NCI-H1105 (cell line): ENCODE measurements around the gene ZKSCAN5.

Experiments
- DNase-seq: peaks from one replicate; lab custom pipeline; 2025; lab: John Stamatoyannopoulos, UW

ZKSCAN5 gene

DNA sequence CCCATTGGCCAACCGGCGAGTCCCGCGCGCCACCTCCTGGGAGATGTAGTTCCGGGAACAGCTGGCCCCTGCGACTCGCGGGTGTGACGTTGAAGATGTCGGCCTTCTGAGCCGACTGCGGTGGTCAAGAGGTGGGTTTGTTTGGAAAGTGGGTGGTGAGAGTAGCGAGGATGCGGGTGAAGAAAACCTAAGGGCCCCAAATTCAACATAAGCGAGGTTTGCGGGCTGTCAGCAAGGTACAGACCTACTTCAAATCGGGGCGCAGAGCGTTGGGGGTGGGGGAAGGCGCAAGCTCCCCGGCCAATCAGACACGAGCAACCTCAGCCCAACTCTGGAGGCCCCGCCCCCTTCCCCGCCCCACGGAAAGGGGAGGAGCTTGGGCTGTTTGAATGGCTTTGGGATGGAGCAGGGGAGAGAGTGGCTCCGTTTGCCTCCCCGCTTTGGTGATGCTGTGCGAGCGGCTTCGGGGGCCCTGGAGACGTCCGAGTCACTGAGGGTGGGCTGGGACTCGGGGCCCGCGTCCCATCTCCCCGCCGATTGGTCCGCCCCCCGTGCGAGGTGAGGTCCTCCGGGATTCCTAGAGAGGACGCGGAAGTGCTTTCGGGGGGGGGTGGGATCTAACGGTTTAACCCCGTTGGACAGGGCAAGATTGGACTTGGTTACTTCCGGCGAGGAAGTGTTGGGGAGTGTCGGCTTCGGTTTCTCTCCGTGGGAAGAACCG, at the start of gene ZKSCAN5:
Gene ZKSCAN5 (plus strand): TSS at position 60 of the 721 bp plus-strand sequence. CDS start 1,383 bp downstream, outside the sequence.
- peak; percentile 89 for DNase-seq

DNA sequence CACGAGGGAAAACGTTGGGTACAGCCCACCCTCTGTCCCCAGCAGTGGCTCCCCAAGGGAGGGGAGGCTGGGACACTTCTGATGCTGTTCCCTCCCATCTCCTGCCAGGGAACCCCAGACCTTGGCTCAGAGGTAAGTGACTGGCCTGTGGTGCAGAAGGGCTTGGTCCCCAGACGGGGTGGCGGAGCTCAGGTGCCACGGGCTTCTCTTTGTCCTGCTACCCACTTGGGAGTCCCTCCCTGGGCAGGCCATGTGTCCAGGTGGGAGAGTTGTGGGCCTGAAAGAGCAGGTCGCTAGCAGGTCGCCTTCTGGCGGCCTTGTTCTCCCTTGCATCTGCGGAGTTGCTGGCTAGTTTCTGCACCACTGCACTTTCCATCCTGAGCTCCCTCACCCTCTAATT, 48.6 kb upstream of the ZKSCAN5 start:
- DNase-seq, result no peak

DNA sequence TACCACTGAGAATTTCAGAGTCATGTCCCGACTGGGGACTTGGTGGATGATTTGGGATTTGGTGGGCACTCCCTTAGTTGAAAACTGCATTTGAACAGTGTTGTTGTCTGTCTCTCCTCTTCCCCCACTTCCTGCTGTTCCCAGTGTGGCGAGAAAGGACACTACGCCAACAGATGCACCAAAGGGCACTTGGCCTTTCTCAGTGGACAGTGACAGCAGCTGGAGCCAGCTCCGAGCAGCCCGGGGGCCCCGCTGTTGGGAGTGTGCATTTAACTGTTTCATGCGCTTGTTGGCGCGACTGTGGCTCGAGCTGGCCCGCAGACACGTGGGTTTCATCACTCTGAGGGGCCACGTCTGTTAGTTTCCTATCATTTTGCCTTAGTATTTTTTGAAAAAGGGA, 48.2 kb upstream of the ZKSCAN5 start:
- no peak for DNase-seq

DNA sequence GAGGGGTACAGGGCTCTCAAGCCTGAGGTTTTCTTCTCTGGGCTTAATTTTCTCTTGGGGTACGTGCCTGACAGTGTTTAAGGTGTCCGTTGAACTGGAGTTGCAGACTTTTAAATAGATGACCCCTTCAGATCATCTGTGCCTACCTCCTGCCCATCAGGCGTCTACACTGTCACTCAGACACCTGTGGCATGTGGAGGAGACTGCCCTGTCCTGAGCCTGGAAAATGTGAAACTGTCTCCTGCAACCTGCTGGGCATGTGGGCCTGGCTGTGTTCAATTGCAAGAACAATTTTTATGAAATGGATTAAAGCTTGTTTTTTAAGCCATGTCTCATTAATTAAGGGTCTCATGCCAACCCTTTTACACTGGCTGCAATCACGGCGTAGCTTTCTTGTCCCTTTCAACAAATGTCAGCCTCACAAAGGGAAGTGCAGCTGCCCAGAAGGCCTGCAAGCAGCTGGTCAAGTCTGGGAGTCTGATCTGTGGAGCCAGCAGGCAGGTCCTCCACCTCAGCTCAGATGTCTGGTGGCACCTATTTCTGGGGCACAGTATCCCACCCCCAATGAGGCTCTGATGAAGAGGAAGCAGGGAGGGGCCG, 47.3 kb upstream of the ZKSCAN5 start:
- no peak for DNase-seq

DNA sequence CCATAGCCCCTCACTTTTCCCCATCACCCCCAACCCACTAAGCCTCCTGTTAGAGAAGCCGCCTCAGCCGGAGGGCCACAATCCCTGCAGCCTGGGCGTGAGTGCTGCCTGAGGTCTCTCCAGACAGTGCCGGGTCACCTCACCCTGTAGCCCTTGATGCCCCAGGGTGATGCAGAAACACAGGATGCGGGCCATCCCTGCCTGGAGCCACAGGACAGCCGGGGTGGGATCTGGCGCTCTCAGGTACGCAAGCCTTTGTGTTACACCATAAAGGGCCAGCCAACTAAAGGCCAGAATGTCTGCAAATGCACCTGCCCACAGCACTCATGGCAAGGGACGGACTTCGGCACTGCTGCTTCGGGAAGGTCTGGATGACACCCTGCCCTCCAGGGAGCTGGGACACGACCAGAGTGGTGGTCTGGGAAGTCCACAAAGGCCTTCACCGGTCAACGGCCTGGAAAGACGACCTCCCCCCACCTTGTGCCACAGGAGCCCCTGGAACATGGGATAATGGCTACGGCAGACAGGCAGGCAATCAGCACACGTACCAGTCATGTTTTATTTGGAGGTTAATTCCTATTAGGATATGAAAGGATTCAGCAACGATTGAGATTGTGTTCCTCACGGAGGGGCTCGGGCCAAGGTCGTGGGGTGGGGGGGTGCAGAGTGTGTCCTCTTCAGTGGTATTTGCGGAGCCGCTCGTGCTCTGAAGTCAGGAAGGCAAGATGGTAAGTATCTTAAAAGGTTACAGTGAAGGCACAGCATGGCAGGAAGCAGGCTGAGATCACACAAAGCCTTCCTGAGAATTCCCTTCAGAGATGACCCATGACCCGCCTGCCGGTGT, 46.6 kb upstream of the ZKSCAN5 start:
- no peak for DNase-seq

DNA sequence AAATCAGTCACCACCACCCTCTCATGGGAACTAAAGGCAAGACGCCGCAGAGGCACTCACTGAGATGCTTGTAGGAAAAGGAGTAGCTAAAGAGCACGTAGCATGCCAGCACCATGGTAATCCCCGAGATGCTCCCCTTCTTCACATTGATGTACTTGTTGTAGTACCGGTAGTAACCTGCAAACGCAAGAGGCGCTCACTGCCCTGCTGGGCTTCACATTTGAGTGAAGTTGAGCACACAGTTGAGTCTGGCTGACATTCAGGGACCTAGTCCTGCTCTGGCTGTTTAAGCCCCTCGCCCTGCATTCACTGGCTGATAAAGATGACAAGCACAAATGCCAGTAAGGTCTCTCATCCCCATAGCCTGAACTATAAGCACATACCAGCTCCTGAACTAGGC, 45.4 kb upstream of the ZKSCAN5 start:
- DNase-seq, result no peak

DNA sequence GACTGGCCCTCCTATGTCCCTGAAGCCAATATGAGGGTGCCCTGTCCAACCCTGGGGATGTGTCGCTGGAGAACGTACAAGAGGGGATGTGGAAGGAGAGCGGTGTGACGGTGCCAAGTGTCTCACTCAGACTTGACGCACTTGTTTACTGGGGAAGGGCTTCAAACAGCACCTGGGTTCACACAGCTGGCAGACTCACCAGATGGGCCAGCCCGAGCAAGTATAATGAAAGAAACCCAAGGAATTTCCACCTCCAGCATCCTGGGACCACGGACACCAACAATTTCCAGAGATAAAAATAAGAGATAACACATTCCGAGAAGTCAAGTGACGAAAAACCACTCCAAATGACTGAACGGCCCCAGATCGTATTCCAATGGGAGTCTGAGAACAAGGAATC, 43.8 kb upstream of the ZKSCAN5 start:
- no peak for DNase-seq

DNA sequence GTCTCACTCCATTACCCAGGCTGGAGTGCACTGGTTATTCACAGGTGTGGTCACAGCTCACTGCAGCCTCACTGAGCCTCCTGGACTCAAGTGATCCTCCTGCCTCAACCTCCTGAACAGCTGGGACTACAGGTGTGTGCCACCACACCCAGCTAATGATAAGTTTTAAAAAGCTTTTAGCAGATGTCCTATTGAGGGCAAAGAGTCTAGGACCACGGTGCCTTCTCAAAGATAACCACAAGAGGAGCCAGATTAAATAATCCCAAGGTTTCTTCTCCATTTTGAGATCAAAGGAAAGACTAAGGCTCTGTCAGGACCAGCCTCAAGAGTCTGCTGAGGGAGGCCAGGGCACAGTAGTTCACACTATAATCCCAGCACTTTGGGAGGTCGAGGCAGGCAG, 43.2 kb upstream of the ZKSCAN5 start:
- DNase-seq, result no peak

DNA sequence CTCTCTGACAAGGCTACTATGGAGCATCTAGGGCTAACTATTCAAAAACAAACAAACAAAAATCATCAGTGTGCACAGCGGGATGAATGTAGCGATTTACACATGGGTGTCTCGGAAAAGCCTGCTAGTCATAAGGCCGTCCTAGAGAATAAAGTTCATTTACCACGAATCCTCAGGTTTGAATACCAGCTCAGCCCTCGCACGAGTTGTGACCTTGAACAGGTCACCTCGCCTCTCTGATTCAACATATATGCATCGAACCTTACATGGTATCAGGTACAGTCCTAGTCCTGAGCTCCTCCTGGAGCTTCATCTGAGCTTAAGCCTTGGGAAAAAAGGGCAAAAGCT, 39.1 kb upstream of the ZKSCAN5 start:
- no peak for DNase-seq

DNA sequence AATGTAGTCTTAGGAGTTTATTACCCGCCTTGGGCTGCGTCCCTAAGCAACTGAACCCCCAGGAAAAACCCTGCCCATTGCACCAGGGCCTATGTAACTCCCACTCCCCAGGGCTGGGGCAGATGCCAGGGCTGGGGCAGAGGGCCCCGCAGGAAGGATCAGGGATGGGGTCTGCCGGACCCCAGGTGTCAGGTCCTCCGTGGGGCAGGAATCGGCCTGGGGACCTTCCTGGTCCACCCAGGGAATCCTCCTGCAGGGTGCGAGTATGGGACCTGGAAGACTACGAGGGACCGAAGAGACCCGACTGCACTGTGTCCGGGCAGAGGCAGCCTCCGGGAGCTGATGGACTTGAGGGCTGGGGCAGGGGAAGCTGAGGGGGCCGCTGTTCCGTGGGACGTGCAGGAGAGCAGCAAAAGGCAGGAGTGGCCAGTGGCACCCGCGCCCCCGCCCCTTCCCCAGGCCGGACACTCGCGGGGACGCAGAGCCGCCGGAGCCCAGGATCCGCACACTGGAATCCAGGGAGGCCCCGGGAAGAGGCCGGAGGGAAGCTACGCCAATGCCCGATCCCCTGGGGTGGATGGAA, 36.0 kb upstream of the ZKSCAN5 start:
- no peak for DNase-seq

DNA sequence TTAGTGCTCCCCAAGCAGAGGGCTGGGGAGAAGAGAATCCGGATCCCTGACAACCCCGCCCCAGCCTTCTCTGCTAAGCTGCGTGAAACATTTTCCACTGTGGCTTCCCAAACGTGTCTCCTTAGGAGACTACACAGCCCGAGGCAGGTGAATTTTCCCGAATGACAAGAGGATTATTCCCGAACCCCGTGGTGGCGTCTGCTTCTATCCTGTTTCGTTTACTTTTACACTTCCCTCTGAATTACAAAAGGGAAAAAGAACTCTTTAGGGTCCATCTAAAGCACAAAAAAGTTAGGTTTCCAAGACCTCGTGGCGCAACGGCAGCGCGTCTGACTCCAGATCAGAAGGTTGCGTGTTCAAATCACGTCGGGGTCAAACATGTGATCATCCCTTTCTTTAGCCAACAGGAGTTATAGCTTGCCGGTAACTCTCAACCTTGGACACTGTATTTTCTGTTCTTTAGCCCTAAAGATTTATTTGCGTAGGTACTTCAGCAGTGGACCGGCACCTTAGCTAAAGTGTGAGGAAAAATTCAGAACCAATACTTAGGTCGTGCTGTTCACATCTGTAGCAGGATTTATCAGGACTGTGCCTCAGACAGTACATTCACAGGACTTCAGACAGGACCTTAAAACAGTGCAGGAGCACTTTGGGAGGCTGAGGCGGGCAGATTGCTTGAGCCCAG, 34.9 kb upstream of the ZKSCAN5 start:
- no peak for DNase-seq

DNA sequence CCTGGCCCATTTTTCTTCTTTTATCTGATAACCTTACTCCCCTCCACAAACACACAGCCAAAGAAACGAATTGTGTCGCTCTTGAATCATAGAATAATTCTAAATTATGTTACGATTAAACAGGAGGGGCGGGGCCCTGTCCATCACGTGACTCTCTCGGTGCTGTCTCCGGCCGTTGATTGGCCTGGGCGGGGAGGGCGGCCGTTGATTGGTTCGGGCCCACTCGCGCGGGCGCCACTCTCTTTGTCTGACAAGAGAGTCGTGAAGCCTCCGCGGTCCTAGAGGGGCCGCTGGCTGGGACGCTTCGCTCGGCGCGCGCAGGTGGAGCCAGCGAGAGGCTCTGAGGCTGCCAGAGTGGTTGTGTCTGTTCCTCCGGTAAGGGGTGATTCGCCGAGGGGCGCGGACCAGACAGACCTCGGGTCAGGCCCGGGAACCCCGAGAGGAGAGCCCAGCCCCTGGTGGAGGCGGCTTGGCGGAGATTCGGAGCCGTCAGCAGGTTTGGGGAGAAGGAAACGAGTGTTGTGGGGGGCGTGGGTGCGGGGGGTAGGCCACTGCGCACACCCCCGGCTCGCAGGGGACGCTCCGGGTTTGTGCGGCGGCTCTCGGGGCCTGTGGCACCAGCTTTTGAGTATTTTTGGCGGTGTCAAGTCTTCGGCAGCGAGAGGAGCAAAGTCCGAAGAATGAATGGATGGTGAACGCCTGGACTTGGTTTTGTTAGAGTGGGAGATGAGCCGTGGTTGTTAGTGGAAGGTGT, 31.7 kb upstream of the ZKSCAN5 start, which contains the start of gene ZNF789:
Gene ZNF789 (plus strand): TSS at position 330 of the 754 bp plus-strand sequence. CDS start 3,567 bp downstream, outside the sequence.
- DNase-seq, result peak; percentile 96

DNA sequence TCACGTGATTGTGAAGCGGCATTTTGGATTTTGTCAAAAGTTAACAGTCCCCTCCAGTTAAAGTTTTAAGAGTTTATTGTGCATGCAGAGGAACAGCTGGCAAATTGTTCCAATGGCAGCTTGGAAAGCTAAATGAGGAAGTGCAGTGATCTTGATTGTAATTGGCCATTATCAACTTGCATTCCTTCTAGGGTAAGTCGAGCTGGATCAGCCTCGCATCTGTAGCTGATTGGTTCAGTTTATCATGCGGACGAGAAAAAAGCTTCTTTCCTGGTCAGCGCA, 31.2 kb upstream of the ZKSCAN5 start:
- no peak for DNase-seq

DNA sequence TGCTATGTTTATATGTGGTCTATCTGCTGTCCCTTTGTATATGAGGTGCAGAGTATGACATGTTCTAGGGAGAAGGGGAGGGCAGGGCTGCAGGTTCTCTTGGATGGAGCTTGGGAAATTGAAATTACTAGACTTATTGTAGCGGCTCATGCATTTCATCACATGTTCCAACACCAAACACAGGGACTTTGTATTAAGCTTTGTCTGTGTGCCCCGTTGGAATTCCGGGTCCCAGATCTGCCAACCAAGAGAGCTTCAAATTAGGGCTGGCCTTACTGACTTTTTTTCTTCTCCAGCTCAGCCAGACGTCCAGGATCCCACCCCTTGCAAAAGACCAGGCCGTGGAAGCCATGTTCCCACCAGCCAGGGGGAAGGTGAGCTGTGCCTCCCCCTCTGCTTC, 28.4 kb upstream of the ZKSCAN5 start:
- no peak for DNase-seq

DNA sequence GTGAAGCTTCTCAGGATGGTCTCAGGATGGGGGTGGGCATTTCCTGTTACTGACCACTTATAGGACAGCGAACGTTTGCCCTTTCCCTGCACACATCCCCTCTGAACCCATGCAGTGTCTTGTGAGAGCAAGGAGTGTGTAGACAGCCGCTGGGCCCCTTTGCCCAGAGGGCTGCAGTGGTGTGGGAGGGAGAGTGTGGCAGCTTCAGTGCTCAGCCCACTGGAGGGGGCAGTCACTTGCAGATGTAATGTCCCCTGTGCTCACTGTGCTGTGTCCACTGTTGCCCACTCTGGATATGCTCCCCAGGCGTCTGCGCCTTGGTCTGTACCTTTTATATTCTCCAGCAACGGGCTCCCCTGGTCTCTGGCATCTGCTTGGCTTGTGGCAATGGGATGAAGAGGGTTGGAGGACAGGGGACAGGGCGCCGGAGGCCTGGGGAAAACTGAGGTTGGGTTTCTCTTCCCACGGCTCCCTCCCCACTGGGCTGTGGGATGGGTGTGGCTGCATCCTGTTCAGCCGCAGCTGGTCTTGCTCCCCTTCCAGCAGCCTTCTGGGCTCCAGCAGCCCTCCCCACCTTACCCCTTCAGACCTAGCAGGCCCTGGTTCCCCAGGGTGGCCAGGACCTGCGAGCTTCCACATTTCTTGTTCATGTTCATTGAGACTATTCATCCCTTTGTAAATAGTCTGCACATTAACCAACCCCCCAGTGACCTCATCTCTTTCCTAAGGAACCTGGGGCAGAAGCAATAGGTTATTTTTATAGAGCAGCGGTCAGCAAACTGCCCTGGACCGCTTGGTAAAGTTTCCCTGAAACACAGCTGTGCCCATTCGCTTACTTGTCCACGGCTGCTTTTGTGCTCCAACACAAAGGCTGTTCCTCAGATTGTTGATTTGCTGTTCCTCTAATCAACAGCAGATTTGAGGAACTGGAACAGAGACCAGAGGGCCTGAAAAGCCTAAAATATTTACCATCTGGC, 25.7 kb upstream of the ZKSCAN5 start:
- DNase-seq, result no peak

DNA sequence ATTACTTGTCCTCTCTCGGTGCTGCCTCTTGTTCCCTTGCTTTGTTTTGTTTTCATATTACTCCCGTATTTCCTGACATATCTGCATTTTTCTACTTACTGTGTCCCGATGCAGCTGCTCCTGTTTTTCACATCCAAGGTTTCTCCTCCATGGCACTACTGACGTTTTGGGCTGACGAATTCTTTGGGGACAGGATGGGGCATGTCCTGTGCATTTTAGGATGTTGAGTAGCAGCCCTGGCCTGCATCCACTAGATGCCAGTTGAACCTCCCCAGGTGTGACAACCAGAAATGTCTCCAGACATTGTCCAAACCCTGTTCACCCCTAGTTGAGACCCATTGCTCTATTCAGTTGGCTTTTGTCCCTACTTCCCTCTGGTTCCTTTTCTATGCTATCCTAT, 19.4 kb upstream of the ZKSCAN5 start:
- DNase-seq, result no peak

DNA sequence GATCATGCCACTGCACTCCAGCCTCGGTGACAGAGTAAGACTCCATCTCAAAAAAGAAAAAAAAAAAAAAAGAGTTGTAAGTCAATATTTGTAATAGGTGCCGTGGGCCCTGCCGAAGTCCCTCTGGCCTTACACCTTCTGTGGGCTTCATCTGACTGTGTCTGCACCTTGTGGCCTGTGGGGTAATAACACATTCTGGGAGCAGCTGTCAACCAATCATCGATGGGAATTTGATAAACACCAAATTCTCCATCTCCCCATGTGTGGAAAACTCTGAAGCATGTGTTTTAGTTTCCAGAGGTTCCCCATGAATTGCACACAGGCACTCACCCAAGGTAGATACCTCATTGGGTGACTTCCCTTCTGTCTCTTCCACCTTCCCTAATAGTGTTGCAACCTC, 15.2 kb upstream of the ZKSCAN5 start:
- DNase-seq, result no peak

DNA sequence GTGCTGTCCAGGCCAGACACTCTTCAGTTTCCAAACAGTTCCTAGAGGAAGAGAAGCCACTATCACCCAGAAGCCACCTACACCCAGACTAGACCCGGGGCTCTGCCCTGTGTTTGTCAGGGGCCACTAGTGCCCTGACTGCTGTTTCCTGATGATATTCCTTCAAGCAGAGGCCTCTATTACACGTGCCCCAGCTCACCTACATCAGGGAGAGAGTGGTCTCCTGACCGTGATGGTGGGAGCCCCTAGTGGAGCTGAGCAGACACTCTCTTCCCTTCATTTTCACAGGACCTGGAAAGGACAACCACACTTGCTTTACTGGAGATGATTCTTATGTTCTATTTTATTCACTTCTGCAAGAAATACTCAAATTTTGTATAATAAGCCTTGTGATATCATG, 13.6 kb upstream of the ZKSCAN5 start:
- DNase-seq, result no peak

DNA sequence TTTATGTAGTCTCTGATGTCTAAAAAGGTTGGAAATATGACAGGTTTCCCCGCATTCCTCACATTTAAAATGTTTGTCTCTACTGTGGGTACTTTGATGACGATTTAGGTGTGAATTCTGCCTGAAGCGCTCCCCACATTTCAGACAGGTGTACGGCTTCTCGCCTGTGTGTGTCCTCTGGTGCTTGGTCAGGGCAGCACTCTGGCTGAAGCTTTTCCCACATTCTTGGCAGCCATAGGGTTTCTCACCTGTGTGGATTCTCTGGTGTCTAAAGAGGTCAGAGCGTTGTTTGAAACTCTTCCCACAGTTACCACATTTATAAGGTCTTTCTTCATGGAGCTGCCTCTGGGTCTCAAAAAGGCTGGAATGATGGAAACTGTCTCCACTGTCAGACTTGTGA, 10.6 kb upstream of the ZKSCAN5 start:
- no peak for DNase-seq

DNA sequence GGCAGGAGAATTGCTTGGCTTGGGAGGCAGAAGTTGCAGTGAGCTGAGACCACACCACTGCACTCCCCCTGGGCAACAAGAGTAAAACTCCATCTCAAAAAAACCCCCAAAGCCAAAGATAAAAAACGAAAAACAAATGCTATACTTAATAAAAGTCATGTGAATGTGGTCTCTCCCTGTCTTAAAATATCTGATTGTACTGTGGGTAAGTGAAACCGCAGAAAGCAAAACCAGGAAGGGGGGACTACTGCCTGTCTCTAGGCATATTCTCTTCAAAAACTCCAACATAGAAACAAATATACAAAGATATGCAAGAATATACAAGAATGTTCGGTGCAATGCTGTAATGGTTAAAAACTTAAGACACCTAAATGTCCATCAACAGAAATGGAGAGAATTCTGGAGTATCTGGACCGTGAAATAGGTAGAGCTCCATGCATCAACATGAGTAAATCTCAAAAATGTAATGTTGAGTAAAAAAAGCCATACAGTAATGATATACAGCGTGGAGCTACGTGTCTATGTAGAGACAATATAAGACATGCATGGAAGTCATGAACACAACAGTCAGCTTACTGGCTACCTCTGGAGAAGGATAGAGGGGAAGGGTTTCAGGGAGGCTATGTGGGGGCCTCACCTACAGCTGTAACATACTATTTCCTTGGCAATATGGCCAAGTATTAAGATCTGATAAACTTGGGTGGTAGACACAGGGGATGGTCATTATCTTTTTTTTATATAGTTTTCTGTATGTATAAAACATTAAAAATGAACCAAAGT, 6.5 kb upstream of the ZKSCAN5 start:
- DNase-seq, result no peak
